Measurements from ENCODE around the gene REM2. TPM values are rescaled to one million over a fixed set of nuclear protein-coding genes. Genes with fewer than 3 reads are reported as not detected.

Gene REM2
- total RNA-seq, 1 experiment from 2014 or later, result 1.5 TPM

DNA sequence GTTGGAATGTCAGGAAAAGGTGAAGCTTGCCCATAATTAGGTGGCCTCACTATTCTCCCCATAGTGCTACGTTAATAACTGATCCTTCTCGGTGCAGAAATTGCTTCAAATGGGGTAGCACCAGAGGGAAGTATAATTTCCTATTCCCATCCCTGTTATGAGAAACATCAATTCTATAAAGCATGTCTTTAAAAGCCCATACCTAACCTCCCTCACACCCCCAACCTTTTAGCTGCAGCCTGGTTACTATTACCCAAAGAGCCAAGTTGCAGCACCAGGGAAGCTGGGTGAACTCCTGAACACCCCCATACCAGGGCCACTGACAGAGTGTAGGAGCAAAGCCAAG lies 20.7 kb downstream of the REM2 start (continued):
- TF ChIP-seq E2F1 (CRISPR knock-in tag; IDR thresholded peaks at IDR 0.05) (no peak), ETV6 (CRISPR knock-in tag; IDR thresholded peaks at IDR 0.05) (no peak), SP1 (CRISPR knock-in tag; conservative IDR thresholded peaks at IDR 0.05) (no peak)
- TF ChIP-seq, protein P1, sequence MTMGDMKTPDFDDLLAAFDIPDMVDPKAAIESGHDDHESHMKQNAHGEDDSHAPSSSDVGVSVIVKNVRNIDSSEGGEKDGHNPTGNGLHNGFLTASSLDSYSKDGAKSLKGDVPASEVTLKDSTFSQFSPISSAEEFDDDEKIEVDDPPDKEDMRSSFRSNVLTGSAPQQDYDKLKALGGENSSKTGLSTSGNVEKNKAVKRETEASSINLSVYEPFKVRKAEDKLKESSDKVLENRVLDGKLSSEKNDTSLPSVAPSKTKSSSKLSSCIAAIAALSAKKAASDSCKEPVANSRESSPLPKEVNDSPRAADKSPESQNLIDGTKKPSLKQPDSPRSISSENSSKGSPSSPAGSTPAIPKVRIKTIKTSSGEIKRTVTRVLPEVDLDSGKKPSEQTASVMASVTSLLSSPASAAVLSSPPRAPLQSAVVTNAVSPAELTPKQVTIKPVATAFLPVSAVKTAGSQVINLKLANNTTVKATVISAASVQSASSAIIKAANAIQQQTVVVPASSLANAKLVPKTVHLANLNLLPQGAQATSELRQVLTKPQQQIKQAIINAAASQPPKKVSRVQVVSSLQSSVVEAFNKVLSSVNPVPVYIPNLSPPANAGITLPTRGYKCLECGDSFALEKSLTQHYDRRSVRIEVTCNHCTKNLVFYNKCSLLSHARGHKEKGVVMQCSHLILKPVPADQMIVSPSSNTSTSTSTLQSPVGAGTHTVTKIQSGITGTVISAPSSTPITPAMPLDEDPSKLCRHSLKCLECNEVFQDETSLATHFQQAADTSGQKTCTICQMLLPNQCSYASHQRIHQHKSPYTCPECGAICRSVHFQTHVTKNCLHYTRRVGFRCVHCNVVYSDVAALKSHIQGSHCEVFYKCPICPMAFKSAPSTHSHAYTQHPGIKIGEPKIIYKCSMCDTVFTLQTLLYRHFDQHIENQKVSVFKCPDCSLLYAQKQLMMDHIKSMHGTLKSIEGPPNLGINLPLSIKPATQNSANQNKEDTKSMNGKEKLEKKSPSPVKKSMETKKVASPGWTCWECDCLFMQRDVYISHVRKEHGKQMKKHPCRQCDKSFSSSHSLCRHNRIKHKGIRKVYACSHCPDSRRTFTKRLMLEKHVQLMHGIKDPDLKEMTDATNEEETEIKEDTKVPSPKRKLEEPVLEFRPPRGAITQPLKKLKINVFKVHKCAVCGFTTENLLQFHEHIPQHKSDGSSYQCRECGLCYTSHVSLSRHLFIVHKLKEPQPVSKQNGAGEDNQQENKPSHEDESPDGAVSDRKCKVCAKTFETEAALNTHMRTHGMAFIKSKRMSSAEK (CRISPR knock-in tag; IDR thresholded peaks at IDR 0.05; ENCODE audit: borderline replicate concordance), result no peak
- TF ChIP-seq, protein P2, sequence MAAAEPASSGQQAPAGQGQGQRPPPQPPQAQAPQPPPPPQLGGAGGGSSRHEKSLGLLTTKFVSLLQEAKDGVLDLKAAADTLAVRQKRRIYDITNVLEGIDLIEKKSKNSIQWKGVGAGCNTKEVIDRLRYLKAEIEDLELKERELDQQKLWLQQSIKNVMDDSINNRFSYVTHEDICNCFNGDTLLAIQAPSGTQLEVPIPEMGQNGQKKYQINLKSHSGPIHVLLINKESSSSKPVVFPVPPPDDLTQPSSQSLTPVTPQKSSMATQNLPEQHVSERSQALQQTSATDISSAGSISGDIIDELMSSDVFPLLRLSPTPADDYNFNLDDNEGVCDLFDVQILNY (CRISPR knock-in tag; IDR thresholded peaks at IDR 0.05), result no peak

DNA sequence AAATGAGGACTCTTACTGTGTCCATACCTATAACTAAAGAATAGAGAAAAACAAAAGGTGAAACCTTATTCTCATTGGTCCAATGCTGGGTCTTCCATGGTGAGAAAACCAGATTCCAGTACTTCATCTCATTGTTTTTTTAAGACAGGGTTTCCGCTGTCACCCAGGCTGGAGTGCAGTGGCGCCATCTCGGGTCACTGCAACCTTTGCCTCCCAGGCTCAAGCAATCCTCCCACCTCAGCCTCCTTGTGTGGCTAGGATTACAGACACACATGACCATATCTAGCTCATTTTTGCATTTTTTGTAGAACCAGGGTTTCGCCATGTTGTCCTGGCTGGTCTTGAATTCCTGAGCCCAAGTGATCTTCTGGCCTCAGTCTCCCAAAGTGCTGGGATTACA lies 22.6 kb downstream of the REM2 start:
- H3K27ac Mint-ChIP-seq, result no peak overlapping the region
- peaks cover 75% of the 10 kb centered on the region for H3K36me3 Mint-ChIP-seq
- ChIA-PET CTCF (no interaction called here), POLR2A (no interaction called here)
- no peak overlapping the region for H3K4me3 Mint-ChIP-seq
- no peak for ATAC-seq
- no peaks in the 10 kb centered on the region for H3K9me3 Mint-ChIP-seq
- H3K4me1 Mint-ChIP-seq, result no peaks in the 10 kb centered on the region
- H3K27me3 Mint-ChIP-seq (ENCODE audit: low read depth), result peaks cover 2% of the 10 kb centered on the region; the same call in 1 of the 2 replicates
- DNase-seq (ENCODE audit: low spot score), result no peak
- TF ChIP-seq NR1H2 (CRISPR knock-in tag; IDR thresholded peaks at IDR 0.05), result no peak
- no peak for TF ChIP-seq IRF2 (CRISPR knock-in tag; IDR thresholded peaks at IDR 0.05; ENCODE audit: borderline replicate concordance, low read depth)
- TF ChIP-seq, protein P3, sequence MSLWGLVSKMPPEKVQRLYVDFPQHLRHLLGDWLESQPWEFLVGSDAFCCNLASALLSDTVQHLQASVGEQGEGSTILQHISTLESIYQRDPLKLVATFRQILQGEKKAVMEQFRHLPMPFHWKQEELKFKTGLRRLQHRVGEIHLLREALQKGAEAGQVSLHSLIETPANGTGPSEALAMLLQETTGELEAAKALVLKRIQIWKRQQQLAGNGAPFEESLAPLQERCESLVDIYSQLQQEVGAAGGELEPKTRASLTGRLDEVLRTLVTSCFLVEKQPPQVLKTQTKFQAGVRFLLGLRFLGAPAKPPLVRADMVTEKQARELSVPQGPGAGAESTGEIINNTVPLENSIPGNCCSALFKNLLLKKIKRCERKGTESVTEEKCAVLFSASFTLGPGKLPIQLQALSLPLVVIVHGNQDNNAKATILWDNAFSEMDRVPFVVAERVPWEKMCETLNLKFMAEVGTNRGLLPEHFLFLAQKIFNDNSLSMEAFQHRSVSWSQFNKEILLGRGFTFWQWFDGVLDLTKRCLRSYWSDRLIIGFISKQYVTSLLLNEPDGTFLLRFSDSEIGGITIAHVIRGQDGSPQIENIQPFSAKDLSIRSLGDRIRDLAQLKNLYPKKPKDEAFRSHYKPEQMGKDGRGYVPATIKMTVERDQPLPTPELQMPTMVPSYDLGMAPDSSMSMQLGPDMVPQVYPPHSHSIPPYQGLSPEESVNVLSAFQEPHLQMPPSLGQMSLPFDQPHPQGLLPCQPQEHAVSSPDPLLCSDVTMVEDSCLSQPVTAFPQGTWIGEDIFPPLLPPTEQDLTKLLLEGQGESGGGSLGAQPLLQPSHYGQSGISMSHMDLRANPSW (CRISPR knock-in tag; conservative IDR thresholded peaks at IDR 0.05; ENCODE audit: low read depth), result no peak
- TF ChIP-seq CREM (CRISPR knock-in tag; IDR thresholded peaks at IDR 0.05), result no peak
- TF ChIP-seq TCF7 (CRISPR knock-in tag; IDR thresholded peaks at IDR 0.05; ENCODE audit: low read depth), result no peak
- no peak for TF ChIP-seq NFE2L1 (CRISPR knock-in tag; IDR thresholded peaks at IDR 0.05)
- TF ChIP-seq, protein P4, sequence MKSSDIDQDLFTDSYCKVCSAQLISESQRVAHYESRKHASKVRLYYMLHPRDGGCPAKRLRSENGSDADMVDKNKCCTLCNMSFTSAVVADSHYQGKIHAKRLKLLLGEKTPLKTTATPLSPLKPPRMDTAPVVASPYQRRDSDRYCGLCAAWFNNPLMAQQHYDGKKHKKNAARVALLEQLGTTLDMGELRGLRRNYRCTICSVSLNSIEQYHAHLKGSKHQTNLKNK (CRISPR knock-in tag; IDR thresholded peaks at IDR 0.05), result no peak
- no peak for TF ChIP-seq ATF1 (CRISPR knock-in tag; IDR thresholded peaks at IDR 0.05)
- no peak for TF ChIP-seq ZNF396 (CRISPR knock-in tag; IDR thresholded peaks at IDR 0.05; ENCODE audit: borderline replicate concordance)
- TF ChIP-seq NR3C1 (CRISPR knock-in tag; conservative IDR thresholded peaks at IDR 0.05; ENCODE audit: low read depth), result no peak
- TF ChIP-seq, protein P5, sequence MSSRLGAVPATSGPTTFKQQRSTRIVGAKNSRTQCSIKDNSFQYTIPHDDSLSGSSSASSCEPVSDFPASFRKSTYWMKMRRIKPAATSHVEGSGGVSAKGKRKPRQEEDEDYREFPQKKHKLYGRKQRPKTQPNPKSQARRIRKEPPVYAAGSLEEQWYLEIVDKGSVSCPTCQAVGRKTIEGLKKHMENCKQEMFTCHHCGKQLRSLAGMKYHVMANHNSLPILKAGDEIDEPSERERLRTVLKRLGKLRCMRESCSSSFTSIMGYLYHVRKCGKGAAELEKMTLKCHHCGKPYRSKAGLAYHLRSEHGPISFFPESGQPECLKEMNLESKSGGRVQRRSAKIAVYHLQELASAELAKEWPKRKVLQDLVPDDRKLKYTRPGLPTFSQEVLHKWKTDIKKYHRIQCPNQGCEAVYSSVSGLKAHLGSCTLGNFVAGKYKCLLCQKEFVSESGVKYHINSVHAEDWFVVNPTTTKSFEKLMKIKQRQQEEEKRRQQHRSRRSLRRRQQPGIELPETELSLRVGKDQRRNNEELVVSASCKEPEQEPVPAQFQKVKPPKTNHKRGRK (CRISPR knock-in tag; IDR thresholded peaks at IDR 0.05; ENCODE audit: borderline replicate concordance), result no peak
- TF ChIP-seq SMAD3 (CRISPR knock-in tag; IDR thresholded peaks at IDR 0.05; ENCODE audit: borderline replicate concordance), result no peak
- TF ChIP-seq JUN (CRISPR knock-in tag; IDR thresholded peaks at IDR 0.05), result no peak
- no peak for TF ChIP-seq HMGA2 (CRISPR knock-in tag; IDR thresholded peaks at IDR 0.05)
- no peak for TF ChIP-seq PREB (CRISPR knock-in tag; IDR thresholded peaks at IDR 0.05; ENCODE audit: borderline replicate concordance)
- TF ChIP-seq ZNF232 (CRISPR knock-in tag; IDR thresholded peaks at IDR 0.05), result no peak

All from WTC11 (cell line).